ENCODE results near the gene ZNF470.
A peak's percentile ranks its signal among the peaks of the same experiment; 100 is the strongest.

ZNF470 gene

GRCh38 chr19:56567274-56568120, at the start of gene ZNF470:
Gene ZNF470, plus strand, starts transcription at chr19:56567468. Its CDS starts 2,844 bp downstream, at chr19:56570312.
- peak; percentile 98 for DNase-seq

- no peak for DNase-seq
Measured at GRCh38 chr19:56525214-56525860, 41.9 kb upstream of the ZNF470 start.

- no peak for DNase-seq
Measured at GRCh38 chr19:56537442-56537841, 29.8 kb upstream of the ZNF470 start.

GRCh38 chr19:56538254-56538760, 29.0 kb upstream of the ZNF470 start:
- peak; percentile 95 for DNase-seq

GRCh38 chr19:56538761-56539263, 28.5 kb upstream of the ZNF470 start, which contains the start of gene ZFP28:
Gene ZFP28, plus strand, starts transcription at chr19:56538948. Its CDS starts 71 bp downstream, at chr19:56539019.
- DNase-seq = no peak

GRCh38 chr19:56543776-56544175, 23.5 kb upstream of the ZNF470 start:
- no peak for DNase-seq

- DNase-seq = no peak
Measured at GRCh38 chr19:56547535-56547934, 19.7 kb upstream of the ZNF470 start.

- DNase-seq = no peak
Measured at GRCh38 chr19:56554272-56554869, 12.9 kb upstream of the ZNF470 start.

- no peak for DNase-seq
Measured at GRCh38 chr19:56562766-56563165, 4.5 kb upstream of the ZNF470 start.

GRCh38 chr19:56566904-56567273, 379 bp upstream of the ZNF470 start:
- peak; percentile 69 for DNase-seq

- DNase-seq = no peak
Measured at GRCh38 chr19:56572589-56572988, 5.3 kb downstream of the ZNF470 start.

GRCh38 chr19:56573914-56574313, 6.6 kb downstream of the ZNF470 start:
- no peak for DNase-seq

- DNase-seq = peak; percentile 8
Measured at GRCh38 chr19:56577719-56578602, 10.7 kb downstream of the ZNF470 start.

- no peak for DNase-seq
Measured at GRCh38 chr19:56594446-56594782, 27.1 kb downstream of the ZNF470 start.

- peak; percentile 93 for DNase-seq
Measured at GRCh38 chr19:56594783-56595547, 27.7 kb downstream of the ZNF470 start, which contains the start of gene ZNF71. Gene ZNF71, plus strand, starts transcription at chr19:56595302. Its CDS starts 6,257 bp downstream, at chr19:56601559.

GRCh38 chr19:56595548-56595899, 28.3 kb downstream of the ZNF470 start:
- no peak for DNase-seq

GRCh38 chr19:56596676-56597075, 29.4 kb downstream of the ZNF470 start:
- DNase-seq = no peak

GRCh38 chr19:56597696-56598095, 30.4 kb downstream of the ZNF470 start:
- no peak for DNase-seq

GRCh38 chr19:56601375-56601774, 34.1 kb downstream of the ZNF470 start:
- DNase-seq = no peak

GRCh38 chr19:56603829-56604228, 36.6 kb downstream of the ZNF470 start:
- DNase-seq = no peak

GRCh38 chr19:56608274-56608964, 41.2 kb downstream of the ZNF470 start:
- no peak for DNase-seq
